Parathyroid adenoma (tissue), 2 donors: ENCODE measurements around the gene TRPV3.

ENCODE experiments used
- H2AFZ ChIP-seq: fragments of 300-600 bp; sonication (generic); one replicate; pipeline ENCODE4 v1.7.0; 2017; ENCODE audit warnings: antibody characterized with exemption, mild to moderate bottlenecking
- H3K27ac ChIP-seq: fragments of 300-600 bp; sonication (generic); one replicate; pipeline ENCODE4 v1.7.0; 2017
- H3K27me3 ChIP-seq: fragments of 300-600 bp; sonication (generic); one replicate; pipeline ENCODE4 v1.7.0; 2017; ENCODE audit warnings: low read length; ENCODE audit not compliant: control insufficient read depth, insufficient read depth
- H3K36me3 ChIP-seq: fragments of 300-600 bp; sonication (generic); one replicate; pipeline ENCODE4 v1.7.0; 2017; ENCODE audit warnings: low read length; ENCODE audit not compliant: control insufficient read depth, insufficient read depth
- H3K4me1 ChIP-seq: fragments of 300-600 bp; sonication (generic); one replicate; pipeline ENCODE4 v1.7.0; 2017; ENCODE audit warnings: control low read depth
- H3K4me2 ChIP-seq: fragments of 300-600 bp; sonication (generic); one replicate; pipeline ENCODE4 v1.7.0; 2017; ENCODE audit warnings: low read length
- H3K4me3 ChIP-seq: fragments of 300-600 bp; sonication (generic); one replicate; pipeline ENCODE4 v1.7.0; 2017; ENCODE audit warnings: low read depth, low read length
- H3K79me2 ChIP-seq: fragments of 300-600 bp; sonication (generic); one replicate; pipeline ENCODE4 v1.7.0; 2017; ENCODE audit warnings: control low read depth
- H3K9ac ChIP-seq: fragments of 300-600 bp; sonication (generic); one replicate; pipeline ENCODE4 v1.7.0; 2017; ENCODE audit warnings: mild to moderate bottlenecking
- H3K9me3 ChIP-seq: fragments of 300-600 bp; sonication (generic); one replicate; pipeline ENCODE4 v1.7.0; 2017; ENCODE audit warnings: low read length; ENCODE audit not compliant: control insufficient read depth
- CTCF ChIP-seq: fragments of 300-600 bp; sonication (generic); IDR thresholded peaks from one replicate; pipeline ENCODE4 v1.7.0; 2017; ENCODE audit warnings: antibody characterized with exemption, mild to moderate bottlenecking
- donor health status: primary hyperparathyroidism.

Gene TRPV3

GRCh38 chr17:3555189-3555796 lies 2.3 kb downstream of the TRPV3 start:
- H3K36me3 ChIP-seq, result no peaks in the 10 kb centered on the region
- no peak overlapping the region for H2AFZ ChIP-seq
- no peak overlapping the region for H3K27ac ChIP-seq
- no peaks in the 10 kb centered on the region for H3K4me1 ChIP-seq
- no peaks in the 10 kb centered on the region for H3K27me3 ChIP-seq
- no peaks in the 10 kb centered on the region for H3K79me2 ChIP-seq
- no peak overlapping the region for H3K4me2 ChIP-seq
- H3K9ac ChIP-seq, result no peak overlapping the region
- TF ChIP-seq CTCF, result no peak
- H3K4me3 ChIP-seq, result no peak overlapping the region
- H3K9me3 ChIP-seq, result no peaks in the 10 kb centered on the region

- H3K4me3 ChIP-seq, result no peak overlapping the region
- H2AFZ ChIP-seq, result no peak overlapping the region
- no peaks in the 10 kb centered on the region for H3K79me2 ChIP-seq
- no peak overlapping the region for H3K9ac ChIP-seq
- no peak overlapping the region for H3K4me2 ChIP-seq
- H3K4me1 ChIP-seq, result no peaks in the 10 kb centered on the region
- H3K9me3 ChIP-seq, result no peaks in the 10 kb centered on the region
- H3K27ac ChIP-seq, result no peak overlapping the region
- H3K36me3 ChIP-seq, result no peaks in the 10 kb centered on the region
- H3K27me3 ChIP-seq, result no peaks in the 10 kb centered on the region
- TF ChIP-seq CTCF, result no peak
Observed at GRCh38 chr17:3554440-3554839, 3.2 kb downstream of the TRPV3 start.

- no peaks in the 10 kb centered on the region for H3K27me3 ChIP-seq
- H2AFZ ChIP-seq, result no peak overlapping the region
- no peak overlapping the region for H3K27ac ChIP-seq
- no peaks in the 10 kb centered on the region for H3K36me3 ChIP-seq
- H3K79me2 ChIP-seq, result no peaks in the 10 kb centered on the region
- H3K9me3 ChIP-seq, result no peaks in the 10 kb centered on the region
- H3K4me1 ChIP-seq, result no peaks in the 10 kb centered on the region
- no peak overlapping the region for H3K4me3 ChIP-seq
- no peak overlapping the region for H3K4me2 ChIP-seq
- no peak for TF ChIP-seq CTCF
- H3K9ac ChIP-seq, result no peak overlapping the region
Observed at GRCh38 chr17:3553419-3554401, 3.9 kb downstream of the TRPV3 start.

GRCh38 chr17:3552916-3553315 lies 4.7 kb downstream of the TRPV3 start:
- Histone ChIP-seq H3K9me3 (no peaks in the 10 kb centered on the region), H3K79me2 (no peaks in the 10 kb centered on the region), H3K4me2 (no peak overlapping the region), H3K4me1 (no peaks in the 10 kb centered on the region), H3K27me3 (no peaks in the 10 kb centered on the region), H3K4me3 (no peak overlapping the region), H3K36me3 (no peaks in the 10 kb centered on the region), H2AFZ (no peak overlapping the region), H3K9ac (no peak overlapping the region), H3K27ac (no peak overlapping the region)
- no peak for TF ChIP-seq CTCF
